Body of pancreas (tissue), 4 donors: Measurements from ENCODE around the gene ATP11A. TPM values are rescaled to one million over a fixed set of nuclear protein-coding genes. Genes with fewer than 3 reads are reported as not detected.

Source experiments
- ATAC-seq: fragments of 150-250 bp; one replicate; pipeline ENCODE4 v1.9.1; 2016
- DNase-seq, 4 donors: peaks; one replicate each; pipeline ENCODE4 v3.0.0-alpha.2; 2019
- H3K27ac ChIP-seq, 4 donors: fragments of 200-600 bp; sonication (generic); 1 replicate in 3 of 4; 2 replicates in 1 of 4; pipeline versions ENCODE4 v1.5.1 to v1.6.1; 2016 to 2019; ENCODE audit warnings: mild to moderate bottlenecking in 1 of 4, mixed read lengths in 1 of 4, moderate library complexity in 1 of 4
- H3K27me3 ChIP-seq, 2 donors: fragments of 200-600 bp; sonication (generic); one replicate each; pipeline ENCODE4 v1.6.0; 2016; ENCODE audit warnings: mild to moderate bottlenecking in 1 of 2
- H3K36me3 ChIP-seq, 2 donors: fragments of 200-600 bp; sonication (generic); replicated peaks in 1 of 2; 2 replicates each; pipeline ENCODE4 v1.5.1; 2016; ENCODE audit warnings: low read depth in 2 of 2; ENCODE audit not compliant: insufficient read depth in 1 of 2
- H3K4me1 ChIP-seq: fragments of 200-600 bp; sonication (generic); one replicate; pipeline ENCODE4 v1.6.0; 2016
- H3K4me3 ChIP-seq, 2 donors: fragments of 200-600 bp; sonication (generic); 1 replicate in 1 of 2; 2 replicates in 1 of 2; pipeline ENCODE4 v1.5.1; 2016 to 2019
- H3K9me3 ChIP-seq, 3 donors: fragments of 200-600 bp; sonication (generic); 1 replicate in 2 of 3; 2 replicates in 1 of 3; pipeline ENCODE4 v1.5.1; 2016
- POLR2A ChIP-seq, 3 donors: fragments of 450-650 bp; IDR thresholded peaks; one replicate each; pipeline ENCODE4 v1.6.1; 2016; ENCODE audit warnings: antibody characterized with exemption in 3 of 3, mild to moderate bottlenecking in 2 of 3
- WGBS, 2 donors: methylation state at CpG; one replicate each; pipeline ENCODE4 v1.1.5; 2017; 5-methylcytosine and 5-hydroxymethylcytosine counted together
- intact Hi-C: fragments of 100-400 bp; cut with DNase I; formaldehyde crosslinking; loops from one replicate; pipeline ENCODE4 v1.15.1; 2023
- total RNA-seq, 2 donors: library from RNA; depleted of rRNA; stranded (reverse); fragments of >200 nt; gene quantifications; one replicate each; pipeline ENCODE4 v1.1.0, GENCODE V29; 2016
- TF ChIP-seq, protein P1 (sequence below), 7 experiments: fragments of 450-650 bp in 4 of 7; fragments of 200-600 bp in 3 of 7; sonication (generic) in 3 of 7; IDR thresholded peaks; one replicate each; pipeline ENCODE4 v1.5.1; 2016 to 2019; ENCODE audit warnings: antibody characterized with exemption in 7 of 7

The ATP11A gene
- total RNA-seq, 2 donors from 2014 or later, result 24.1 to 33.9 TPM

DNA sequence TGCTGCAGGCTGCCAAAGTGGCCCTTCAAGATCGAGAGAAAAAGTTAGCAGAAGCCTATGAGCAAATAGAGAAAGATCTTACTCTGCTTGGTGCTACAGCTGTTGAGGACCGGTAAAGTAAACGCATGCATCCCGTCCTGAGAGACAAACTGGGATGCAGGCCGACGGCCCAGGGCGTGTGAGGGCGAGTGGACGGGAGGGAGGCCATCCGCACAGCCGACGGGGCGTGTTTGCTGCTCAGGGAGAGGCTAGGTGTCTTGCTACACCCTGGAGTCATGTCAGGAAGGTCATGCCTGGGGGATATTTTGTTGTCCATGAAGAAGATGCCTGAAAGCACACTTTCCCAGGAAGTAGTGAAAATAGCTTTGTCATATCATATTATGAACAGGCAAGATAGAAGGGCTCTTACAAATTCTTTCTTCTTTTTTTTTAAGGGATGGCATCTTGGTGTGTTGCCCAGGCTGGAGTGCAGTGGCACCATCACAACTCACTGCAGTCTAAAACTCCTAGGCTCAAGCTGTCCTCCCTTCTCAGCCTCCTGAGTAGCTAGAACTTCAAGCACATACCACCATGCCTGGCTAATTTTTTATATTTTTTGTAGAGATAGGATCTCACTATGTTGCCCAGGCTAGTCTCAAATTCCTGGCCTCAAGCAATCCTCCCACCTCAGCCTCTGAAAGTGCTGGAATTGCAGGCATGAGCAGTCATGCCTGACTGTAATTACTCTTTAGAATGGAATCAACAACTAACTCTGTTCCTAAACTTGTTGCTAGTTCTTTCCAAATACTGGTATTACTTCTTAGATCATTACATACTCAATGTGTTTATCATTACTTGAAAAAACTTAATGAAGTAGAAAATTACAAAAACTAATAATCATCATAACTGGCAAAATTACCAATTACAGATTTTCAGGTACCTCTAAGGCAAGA, 161.5 kb downstream of the ATP11A start:
- 82 to 87% methylated on average over 13 of the region's 13 CpGs for WGBS, 2 donors
- no peaks in the 10 kb centered on the region for H3K27me3 ChIP-seq
- TF ChIP-seq POLR2A (IDR thresholded peaks at IDR 0.05), result no peak
- TF ChIP-seq, protein P1, sequence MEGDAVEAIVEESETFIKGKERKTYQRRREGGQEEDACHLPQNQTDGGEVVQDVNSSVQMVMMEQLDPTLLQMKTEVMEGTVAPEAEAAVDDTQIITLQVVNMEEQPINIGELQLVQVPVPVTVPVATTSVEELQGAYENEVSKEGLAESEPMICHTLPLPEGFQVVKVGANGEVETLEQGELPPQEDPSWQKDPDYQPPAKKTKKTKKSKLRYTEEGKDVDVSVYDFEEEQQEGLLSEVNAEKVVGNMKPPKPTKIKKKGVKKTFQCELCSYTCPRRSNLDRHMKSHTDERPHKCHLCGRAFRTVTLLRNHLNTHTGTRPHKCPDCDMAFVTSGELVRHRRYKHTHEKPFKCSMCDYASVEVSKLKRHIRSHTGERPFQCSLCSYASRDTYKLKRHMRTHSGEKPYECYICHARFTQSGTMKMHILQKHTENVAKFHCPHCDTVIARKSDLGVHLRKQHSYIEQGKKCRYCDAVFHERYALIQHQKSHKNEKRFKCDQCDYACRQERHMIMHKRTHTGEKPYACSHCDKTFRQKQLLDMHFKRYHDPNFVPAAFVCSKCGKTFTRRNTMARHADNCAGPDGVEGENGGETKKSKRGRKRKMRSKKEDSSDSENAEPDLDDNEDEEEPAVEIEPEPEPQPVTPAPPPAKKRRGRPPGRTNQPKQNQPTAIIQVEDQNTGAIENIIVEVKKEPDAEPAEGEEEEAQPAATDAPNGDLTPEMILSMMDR (IDR thresholded peaks at IDR 0.05), result no peak
- H3K4me1 ChIP-seq, result no peaks in the 10 kb centered on the region
- ATAC-seq (no peak), DNase-seq (no peak)
- no peak overlapping the region for H3K4me3 ChIP-seq
- intact Hi-C loops, result no loop called here
- H3K9me3 ChIP-seq, result no peaks in the 10 kb centered on the region
- H3K27ac ChIP-seq, result no peak overlapping the region
- H3K36me3 ChIP-seq, result peaks cover 0 to 19% of the 10 kb centered on the region in 2 donors

DNA sequence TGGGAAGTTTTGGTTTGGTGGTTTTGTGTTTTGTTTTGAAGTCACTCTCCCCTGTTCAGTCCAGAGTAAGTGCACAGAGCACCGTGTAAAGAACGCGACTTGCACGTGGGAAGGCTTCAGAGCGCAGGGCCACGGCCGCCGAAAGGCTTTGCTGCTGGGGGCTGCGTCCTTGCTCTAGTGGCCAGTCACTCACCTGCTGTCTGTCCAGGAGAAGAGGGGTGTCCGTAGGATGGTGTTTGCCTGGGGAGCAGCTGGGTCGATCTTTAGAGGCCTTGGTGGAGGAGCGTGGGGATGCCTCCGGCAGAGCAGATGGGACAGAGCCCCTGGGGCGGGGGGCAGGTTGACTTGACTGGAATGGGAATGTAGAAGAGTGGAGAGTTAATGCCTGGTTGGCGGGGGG, 162.6 kb downstream of the ATP11A start:
- intact Hi-C loops, result no loop called here
- Histone ChIP-seq H3K27me3 (no peaks in the 10 kb centered on the region), H3K36me3 (peaks cover 0 to 24% of the 10 kb centered on the region in 2 donors), H3K4me3 (no peak overlapping the region), H3K9me3 (no peaks in the 10 kb centered on the region), H3K4me1 (no peaks in the 10 kb centered on the region), H3K27ac (no peak overlapping the region)
- TF ChIP-seq POLR2A (IDR thresholded peaks at IDR 0.05), result no peak
- TF ChIP-seq, protein P1 (IDR thresholded peaks at IDR 0.05), result no peak
- WGBS, 2 donors, result 88 to 94% methylated on average over 9 to 15 of the region's 15 CpGs
- DNase-seq, result no peak
- ATAC-seq, result no peak

DNA sequence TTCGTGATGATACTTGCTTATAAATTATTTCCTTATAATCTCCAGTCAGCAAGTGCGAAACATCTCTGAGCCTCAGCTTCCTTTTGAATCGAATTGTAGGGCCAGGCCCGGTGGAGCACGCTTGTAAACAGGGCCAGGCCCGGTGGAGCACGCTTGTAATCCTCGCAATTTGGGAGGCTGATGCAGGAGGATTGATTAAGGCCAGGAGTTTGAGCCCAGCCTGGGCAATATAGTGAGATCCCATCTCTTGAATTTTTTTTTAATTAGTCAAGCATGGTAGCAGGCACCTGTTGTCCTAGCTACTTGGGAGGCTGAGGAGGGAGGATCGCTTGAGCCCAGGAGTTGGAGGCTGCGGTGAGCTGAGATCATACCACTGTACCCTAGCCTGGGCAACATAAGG, 163.0 kb downstream of the ATP11A start:
- ATAC-seq (no peak), DNase-seq (no peak)
- H3K27me3 ChIP-seq, result no peaks in the 10 kb centered on the region
- intact Hi-C loops, result no loop called here
- 99% methylated on average over 10 of the region's 10 CpGs for WGBS, 2 donors
- peaks cover 3 to 27% of the 10 kb centered on the region in 2 donors for H3K36me3 ChIP-seq
- H3K27ac ChIP-seq, result no peak overlapping the region
- no peaks in the 10 kb centered on the region for H3K4me1 ChIP-seq
- TF ChIP-seq POLR2A (IDR thresholded peaks at IDR 0.05), result no peak
- TF ChIP-seq, protein P1 (IDR thresholded peaks at IDR 0.05), result no peak
- no peaks in the 10 kb centered on the region for H3K9me3 ChIP-seq
- H3K4me3 ChIP-seq, result no peak overlapping the region

DNA sequence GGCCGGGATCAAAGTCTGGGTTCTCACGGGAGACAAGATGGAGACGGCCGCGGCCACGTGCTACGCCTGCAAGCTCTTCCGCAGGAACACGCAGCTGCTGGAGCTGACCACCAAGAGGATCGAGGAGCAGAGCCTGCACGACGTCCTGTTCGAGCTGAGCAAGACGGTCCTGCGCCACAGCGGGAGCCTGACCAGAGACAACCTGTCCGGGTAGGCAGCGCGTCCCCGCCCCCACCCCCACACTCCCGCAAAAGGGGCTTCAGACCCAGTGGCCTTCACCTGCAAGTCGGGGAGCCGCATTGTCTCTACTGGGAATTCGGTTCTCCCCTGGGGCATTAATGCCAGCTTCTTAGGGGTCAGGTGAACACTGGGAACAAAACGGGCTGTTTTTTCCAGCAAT, 164.5 kb downstream of the ATP11A start:
- intact Hi-C loops, result no loop called here
- 92% methylated on average over 7 to 22 of the region's 25 CpGs for WGBS, 2 donors
- Histone ChIP-seq H3K4me3 (no peak overlapping the region), H3K27me3 (no peaks in the 10 kb centered on the region), H3K9me3 (no peaks in the 10 kb centered on the region), H3K27ac (no peak overlapping the region), H3K36me3 (peaks cover 7 to 35% of the 10 kb centered on the region in 2 donors), H3K4me1 (no peaks in the 10 kb centered on the region)
- no peak for ATAC-seq
- no peak for DNase-seq
- TF ChIP-seq, protein P1 (IDR thresholded peaks at IDR 0.05), result no peak
- no peak for TF ChIP-seq POLR2A (IDR thresholded peaks at IDR 0.05)
